Esophagus (tissue), 2 donors: ENCODE results near the gene CAPSL. TPM values are rescaled to one million over a fixed set of nuclear protein-coding genes. Genes with fewer than 3 reads are reported as not detected.

Source experiments
- H3K27ac ChIP-seq, 2 donors: one replicate each; pipeline ENCODE4 v1.5.1; 2013; ENCODE audit warnings: low read depth in 2 of 2, mild to moderate bottlenecking in 2 of 2, inconsistent platforms in 1 of 2, low read length in 1 of 2, moderate library complexity in 1 of 2
- H3K27me3 ChIP-seq, 2 donors: one replicate each; pipeline ENCODE4 v1.6.1; 2013; ENCODE audit warnings: low read length in 2 of 2, control low read depth in 1 of 2, mild to moderate bottlenecking in 1 of 2; ENCODE audit not compliant: insufficient read depth in 2 of 2, control insufficient read depth in 1 of 2
- H3K36me3 ChIP-seq, 2 donors: one replicate each; pipeline ENCODE4 v1.6.1; 2013; ENCODE audit warnings: low read length in 1 of 2; ENCODE audit not compliant: control insufficient read depth in 2 of 2, insufficient read depth in 2 of 2
- H3K4me1 ChIP-seq, 2 donors: one replicate each; pipeline ENCODE4 v1.6.1; 2013; ENCODE audit warnings: low read length in 1 of 2; ENCODE audit not compliant: control insufficient read depth in 2 of 2, insufficient read depth in 2 of 2
- H3K4me3 ChIP-seq, 2 donors: one replicate each; pipeline ENCODE4 v1.5.1; 2013; ENCODE audit warnings: low read length in 2 of 2, mild to moderate bottlenecking in 2 of 2, low read depth in 1 of 2, moderate library complexity in 1 of 2
- H3K9me3 ChIP-seq, 2 donors: one replicate each; pipeline ENCODE4 v1.6.1; 2013; ENCODE audit warnings: mild to moderate bottlenecking in 2 of 2, low read depth in 1 of 2, low read length in 1 of 2, moderate library complexity in 1 of 2; ENCODE audit not compliant: control insufficient read depth in 2 of 2, insufficient read depth in 1 of 2
- WGBS, 2 donors: extraction: QIAGEN DNeasy Blood & Tissue Kit; methylation state at CpG; one replicate each; pipeline ENCODE4 v1.1.7; 2013; 5-methylcytosine and 5-hydroxymethylcytosine counted together
- polyA plus RNA-seq, 2 donors: library from polyadenylated mRNA; stranded (reverse); fragments of 200-250 nt; gene quantifications; one replicate each; pipeline ENCODE4 v1.2.3, GENCODE V29; 2013
- donor health status: healthy with polysubstance abuse.
- donor health status: Bipolar disorder and iron deficiency.

CAPSL gene
- polyA plus RNA-seq, 2 donors: not detected

DNA sequence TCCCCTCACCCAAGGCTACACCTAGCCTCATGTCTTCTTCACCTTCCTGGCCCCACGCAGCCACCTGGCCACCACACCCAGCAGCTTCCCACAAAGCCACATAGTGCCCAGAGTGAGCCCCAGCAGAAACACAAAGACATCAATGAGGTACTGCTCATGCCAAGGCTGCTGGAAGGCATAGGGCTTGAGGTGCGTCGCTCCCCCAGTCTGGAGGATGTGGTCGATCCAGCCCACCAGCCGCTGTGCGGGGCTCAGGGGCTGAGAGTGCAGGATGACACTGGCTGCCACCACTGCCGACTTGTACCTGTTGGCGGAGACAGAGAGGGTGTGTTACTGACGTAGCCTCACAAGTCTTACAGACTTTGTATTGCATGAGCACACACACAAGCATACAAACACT is 15.8 kb upstream of the CAPSL start:
- WGBS, 2 donors: 66 to 75% methylated on average over 9 of the region's 9 CpGs
- Histone ChIP-seq H3K27ac (no peak overlapping the region), H3K4me3 (no peak overlapping the region), H3K36me3 (no peaks in the 10 kb centered on the region), H3K4me1 (peaks cover 0 to 2% of the 10 kb centered on the region in 2 donors), H3K9me3 (peaks cover 0 to 5% of the 10 kb centered on the region in 2 donors), H3K27me3 (no peaks in the 10 kb centered on the region)

DNA sequence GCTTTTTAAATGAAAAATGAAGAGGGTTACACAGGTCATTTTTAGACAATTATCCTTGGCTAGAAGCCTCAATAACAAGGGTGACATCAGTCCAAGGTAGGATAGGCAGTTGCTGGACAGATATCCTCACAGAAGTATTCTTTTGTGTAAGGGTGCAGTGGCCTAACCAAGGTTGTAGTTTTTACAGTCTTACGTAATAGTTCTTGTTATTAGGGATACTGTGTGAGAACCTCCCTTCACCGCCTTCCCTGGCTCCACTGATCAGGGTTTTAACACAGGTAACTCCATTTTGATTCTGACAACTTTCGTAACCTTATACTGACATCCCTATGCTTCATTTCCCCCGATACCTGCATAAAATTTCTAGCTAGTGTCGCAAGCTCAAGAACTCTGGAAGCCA is 8.7 kb upstream of the CAPSL start:
- Histone ChIP-seq H3K27ac (no peak overlapping the region), H3K9me3 (no peaks in the 10 kb centered on the region), H3K4me3 (no peak overlapping the region), H3K4me1 (no peaks in the 10 kb centered on the region), H3K27me3 (no peaks in the 10 kb centered on the region), H3K36me3 (no peaks in the 10 kb centered on the region)
- WGBS, 2 donors: 77 to 78% methylated on average over 5 of the region's 5 CpGs

DNA sequence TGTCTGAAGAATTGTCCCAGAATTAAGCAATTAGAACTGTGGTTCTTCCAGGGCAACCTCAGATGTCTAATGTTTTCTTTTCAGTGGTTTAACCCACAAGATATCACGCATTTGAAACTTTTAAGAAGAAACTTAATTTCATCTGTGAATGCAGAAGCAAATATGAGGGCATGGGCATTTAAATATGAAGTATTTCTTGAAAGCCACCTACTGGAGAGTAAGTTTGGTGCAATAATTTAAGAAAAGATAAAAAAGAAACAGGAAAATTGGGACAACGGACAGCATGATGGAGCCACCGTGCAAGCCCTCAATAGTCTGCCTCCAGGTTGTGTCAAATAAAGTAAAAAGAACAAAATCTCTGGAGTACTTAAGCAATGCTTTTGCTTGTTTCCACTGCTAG is 1.2 kb upstream of the CAPSL start:
- Histone ChIP-seq H3K9me3 (no peaks in the 10 kb centered on the region), H3K27ac (no peak overlapping the region), H3K36me3 (no peaks in the 10 kb centered on the region), H3K4me3 (no peak overlapping the region), H3K4me1 (no peaks in the 10 kb centered on the region), H3K27me3 (no peaks in the 10 kb centered on the region)
- WGBS, 2 donors: 60 to 63% methylated on average over 3 of the region's 3 CpGs

DNA sequence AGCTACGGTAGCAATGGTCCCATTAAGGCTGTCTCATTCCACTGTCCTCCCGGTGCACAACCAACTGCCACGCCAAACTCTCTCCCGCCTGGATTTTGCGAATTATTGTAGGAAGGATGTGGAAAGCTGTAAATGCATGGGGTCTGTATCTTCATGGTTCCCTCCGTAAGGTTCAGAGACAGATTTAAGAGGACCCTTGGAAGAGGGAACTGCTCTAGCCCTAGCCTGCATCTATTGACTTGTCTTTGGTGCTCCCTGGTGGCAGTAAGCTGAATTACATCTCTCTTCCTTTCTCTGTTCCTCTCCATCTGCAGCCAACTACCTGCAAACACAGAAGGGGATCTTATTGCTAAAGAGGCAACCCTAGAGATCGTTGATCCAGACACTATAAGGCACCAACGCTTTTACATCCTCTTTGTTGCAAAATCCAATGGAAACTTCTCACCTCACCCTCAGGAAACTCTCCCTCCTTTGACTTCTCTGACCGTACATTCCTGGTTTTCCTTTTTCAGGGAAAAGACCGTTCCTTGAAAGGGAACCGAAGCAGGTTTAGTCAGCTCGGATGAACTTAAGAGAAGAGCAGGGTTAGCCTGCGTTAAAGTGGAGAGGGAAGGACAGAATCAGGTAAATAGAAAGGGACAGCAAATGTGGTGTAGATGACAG is 11.9 kb downstream of the CAPSL start:
- Histone ChIP-seq H3K9me3 (no peaks in the 10 kb centered on the region), H3K4me1 (no peaks in the 10 kb centered on the region), H3K27me3 (no peaks in the 10 kb centered on the region), H3K27ac (no peak overlapping the region), H3K4me3 (no peak overlapping the region), H3K36me3 (no peaks in the 10 kb centered on the region)
- 34 to 40% methylated on average over 13 of the region's 13 CpGs for WGBS, 2 donors

DNA sequence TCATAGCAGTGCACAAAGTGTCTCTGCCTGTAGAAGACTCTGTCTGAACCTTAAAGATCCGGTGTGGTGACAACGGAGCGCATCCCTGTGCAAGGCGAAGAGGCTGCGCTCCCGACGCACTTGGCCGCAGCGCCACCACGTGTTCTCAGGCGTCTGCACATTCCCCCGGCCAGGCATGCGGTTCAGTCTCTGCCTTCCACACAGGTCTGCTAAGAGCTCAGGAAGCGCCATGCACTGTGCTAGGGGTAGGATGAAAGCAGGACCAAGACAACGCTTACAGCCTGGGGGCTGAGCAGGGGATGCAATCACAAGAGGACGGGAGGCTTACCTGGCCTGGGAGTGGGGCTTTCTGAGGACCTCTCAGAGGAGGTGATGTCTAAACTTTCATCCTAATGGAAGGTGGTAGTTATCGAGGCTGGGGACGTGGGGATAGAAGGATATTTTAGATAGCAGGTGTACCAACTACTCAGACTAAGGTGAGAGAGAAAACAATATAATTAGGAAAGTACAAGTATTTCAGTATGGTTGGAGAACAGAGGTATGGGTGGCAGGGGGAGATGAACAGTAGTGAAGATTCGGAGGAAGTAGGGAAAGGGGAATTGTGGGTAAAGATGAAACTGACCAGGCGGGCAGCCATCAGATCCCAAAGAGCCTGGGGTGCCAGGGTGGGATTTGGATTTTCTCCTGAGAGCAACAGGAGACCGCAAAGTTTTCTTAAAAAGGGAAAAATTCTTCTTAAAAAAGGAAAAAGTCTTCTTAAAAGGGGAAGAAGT is 13.3 kb downstream of the CAPSL start:
- no peak overlapping the region for H3K4me3 ChIP-seq
- WGBS, 2 donors: 13 to 15% methylated on average over 21 of the region's 21 CpGs

DNA sequence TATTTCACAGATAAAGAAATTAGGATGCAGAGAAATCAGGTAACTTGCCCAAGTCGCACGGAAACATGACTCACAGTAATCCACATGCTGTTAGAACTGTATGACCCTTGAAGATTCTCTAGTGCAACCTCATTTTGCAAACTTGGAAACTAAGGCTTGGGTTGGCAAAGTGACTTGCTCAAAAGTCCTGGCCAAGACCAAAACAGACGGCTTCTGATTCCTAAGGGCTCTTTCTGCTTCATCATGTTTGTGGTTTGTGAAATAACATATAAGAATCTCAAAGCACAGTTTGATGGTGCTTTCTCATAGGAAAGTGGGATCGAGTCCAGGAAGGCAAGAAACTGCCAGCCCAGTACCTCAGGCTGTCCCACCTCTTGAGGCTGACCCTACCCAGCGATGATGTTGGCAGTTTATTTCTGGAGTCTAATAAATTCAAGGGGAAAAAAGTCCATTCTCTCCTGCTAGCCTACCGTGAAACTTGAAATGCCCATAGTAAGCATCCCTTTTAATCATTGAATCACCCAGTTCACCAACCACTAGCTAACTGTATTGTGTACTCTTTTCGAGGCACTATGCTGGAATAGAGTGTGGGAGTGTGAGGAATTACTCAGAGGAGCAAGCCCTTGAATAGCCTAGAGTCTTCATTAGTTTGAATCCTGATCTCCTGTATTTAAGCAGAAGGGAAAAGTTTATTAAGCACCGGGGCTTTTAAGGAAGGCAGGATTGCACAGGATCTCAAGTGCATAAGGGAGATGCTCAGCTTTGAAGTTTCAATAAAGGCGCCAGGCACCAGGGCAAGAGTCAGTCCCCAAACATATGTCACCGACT is 14.1 kb downstream of the CAPSL start:
- 40 to 42% methylated on average over 10 of the region's 10 CpGs for whole genome bisulfite sequencing, 2 donors
- Histone ChIP-seq H3K36me3 (no peaks in the 10 kb centered on the region), H3K4me3 (no peak overlapping the region), H3K9me3 (no peaks in the 10 kb centered on the region), H3K4me1 (no peaks in the 10 kb centered on the region), H3K27me3 (no peaks in the 10 kb centered on the region), H3K27ac (no peak overlapping the region)

More for the DNA sequence above, 13.3 kb downstream of the CAPSL start:
- no peaks in the 10 kb centered on the region for H3K4me1 ChIP-seq
- H3K27me3 ChIP-seq: no peaks in the 10 kb centered on the region
- no peaks in the 10 kb centered on the region for H3K9me3 ChIP-seq
- H3K27ac ChIP-seq: no peak overlapping the region
- no peaks in the 10 kb centered on the region for H3K36me3 ChIP-seq

DNA sequence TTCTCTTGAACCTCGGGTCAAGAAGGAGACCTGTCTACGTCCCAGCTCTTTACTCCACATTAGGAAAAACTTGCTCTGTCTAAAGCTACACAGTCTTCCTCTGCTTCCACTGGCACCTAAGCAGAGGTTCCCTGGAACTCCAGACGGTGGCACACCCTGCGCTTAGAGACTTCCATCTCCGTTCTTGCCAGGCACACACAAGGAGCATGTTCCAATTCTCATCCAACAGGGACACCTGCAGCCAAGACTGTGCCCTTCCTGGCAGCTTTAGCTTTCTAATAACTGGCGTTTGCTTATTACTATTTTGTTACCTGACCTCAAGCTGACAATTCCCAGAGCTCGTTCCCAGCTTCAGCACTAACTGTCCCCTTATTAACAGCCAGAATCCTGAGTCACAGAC is 16.0 kb downstream of the CAPSL start:
- Histone ChIP-seq H3K27ac (no peak overlapping the region), H3K36me3 (no peaks in the 10 kb centered on the region), H3K4me1 (no peaks in the 10 kb centered on the region), H3K9me3 (no peaks in the 10 kb centered on the region), H3K27me3 (no peaks in the 10 kb centered on the region), H3K4me3 (no peak overlapping the region)
- 66 to 72% methylated on average over 7 of the region's 7 CpGs for WGBS, 2 donors

DNA sequence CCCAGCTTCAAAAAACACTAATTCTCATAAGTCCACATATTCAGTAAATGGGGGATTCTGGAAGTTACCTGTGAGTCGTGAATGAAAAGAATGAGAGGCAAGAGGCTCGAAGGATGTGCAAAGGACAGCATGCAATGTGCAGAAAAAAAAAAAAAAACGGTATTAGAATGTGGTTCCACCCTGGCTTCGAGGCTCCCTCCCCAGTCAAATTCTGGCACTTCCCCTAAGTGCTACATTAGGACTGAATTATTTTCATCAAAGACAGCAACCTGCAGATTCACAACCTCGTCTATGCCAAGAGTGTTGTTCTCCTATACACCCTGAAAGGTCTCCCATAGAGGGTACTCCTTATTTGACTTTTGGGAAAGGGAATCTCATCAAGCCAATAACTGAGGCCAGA is 16.5 kb downstream of the CAPSL start:
- Histone ChIP-seq H3K9me3 (no peaks in the 10 kb centered on the region), H3K36me3 (no peaks in the 10 kb centered on the region), H3K4me3 (no peak overlapping the region), H3K27ac (no peak overlapping the region), H3K4me1 (no peaks in the 10 kb centered on the region), H3K27me3 (no peaks in the 10 kb centered on the region)
- 60 to 62% methylated on average over 5 of the region's 5 CpGs for WGBS, 2 donors

DNA sequence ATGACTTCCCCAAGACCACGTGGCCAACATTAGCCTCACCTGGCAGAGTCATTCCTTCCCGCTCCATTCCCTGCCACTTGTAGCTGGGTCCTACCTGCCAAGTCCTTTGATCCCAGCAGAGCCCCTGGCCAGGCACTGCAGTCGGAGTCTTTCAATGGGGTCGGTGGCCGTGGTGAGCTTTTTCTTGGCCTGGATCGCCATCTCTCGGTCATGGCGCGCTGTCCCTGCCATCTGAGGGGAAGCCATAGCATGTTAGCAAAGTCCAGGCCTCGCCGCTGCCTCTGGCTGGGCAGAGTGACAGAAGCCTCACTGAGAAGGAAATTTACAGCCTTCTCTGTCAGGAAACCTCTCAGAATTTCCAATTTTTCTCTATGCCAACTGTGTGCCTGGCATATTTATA is 17.5 kb downstream of the CAPSL start:
- Histone ChIP-seq H3K36me3 (no peaks in the 10 kb centered on the region), H3K27me3 (no peaks in the 10 kb centered on the region), H3K9me3 (no peaks in the 10 kb centered on the region), H3K4me3 (no peak overlapping the region), H3K4me1 (no peaks in the 10 kb centered on the region), H3K27ac (no peak overlapping the region)
- WGBS, 2 donors: 67 to 71% methylated on average over 11 of the region's 11 CpGs
